ENCODE results near the gene FOXB2.
A peak's percentile ranks its signal among the peaks of the same experiment; 100 is the strongest.

The FOXB2 gene

DNA sequence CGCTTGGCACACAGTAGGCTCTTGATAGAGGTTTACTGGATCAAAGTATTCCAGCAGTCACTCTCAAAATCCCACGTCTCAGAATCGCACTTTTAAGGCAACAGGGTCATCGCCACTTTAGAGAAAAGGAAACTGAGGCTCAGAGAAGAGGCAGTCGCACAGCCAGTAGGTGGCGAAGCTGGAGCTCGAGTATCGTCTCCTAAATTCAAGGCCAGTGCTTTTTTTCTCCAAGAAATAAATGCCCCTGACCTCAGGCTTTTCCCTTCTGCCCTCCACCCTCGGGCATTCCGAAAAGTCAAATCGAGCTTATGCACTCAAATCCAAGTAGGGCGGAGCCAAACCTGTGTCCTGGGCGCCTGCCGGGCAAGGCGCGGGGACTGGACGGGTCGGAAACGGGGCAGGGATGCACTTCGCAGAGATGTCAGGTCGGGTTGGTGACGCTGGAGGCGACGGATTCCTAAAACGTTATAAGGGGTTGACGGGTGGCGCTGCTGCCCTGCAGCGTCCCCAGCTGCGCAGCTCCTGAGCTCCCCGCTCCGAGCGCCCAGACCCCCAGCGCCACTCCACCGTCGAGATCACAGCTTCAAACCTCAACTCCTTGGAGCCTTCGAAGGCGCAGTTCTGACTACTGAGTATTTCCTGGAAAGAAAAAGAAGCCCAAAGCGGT is 4.7 kb upstream of the FOXB2 start:
- DNase-seq (ENCODE audit: extremely low spot score) = peak; percentile 12
- ChIA-PET CTCF (interaction anchor here (1.0 to 2.1 kb wide), 2 partner anchors 11 to 205 kb away, joined by 3 to 6 read pairs; no protein-coding TSS in a partner anchor), POLR2A (no interaction called here)
- TF ChIP-seq, protein P1, sequence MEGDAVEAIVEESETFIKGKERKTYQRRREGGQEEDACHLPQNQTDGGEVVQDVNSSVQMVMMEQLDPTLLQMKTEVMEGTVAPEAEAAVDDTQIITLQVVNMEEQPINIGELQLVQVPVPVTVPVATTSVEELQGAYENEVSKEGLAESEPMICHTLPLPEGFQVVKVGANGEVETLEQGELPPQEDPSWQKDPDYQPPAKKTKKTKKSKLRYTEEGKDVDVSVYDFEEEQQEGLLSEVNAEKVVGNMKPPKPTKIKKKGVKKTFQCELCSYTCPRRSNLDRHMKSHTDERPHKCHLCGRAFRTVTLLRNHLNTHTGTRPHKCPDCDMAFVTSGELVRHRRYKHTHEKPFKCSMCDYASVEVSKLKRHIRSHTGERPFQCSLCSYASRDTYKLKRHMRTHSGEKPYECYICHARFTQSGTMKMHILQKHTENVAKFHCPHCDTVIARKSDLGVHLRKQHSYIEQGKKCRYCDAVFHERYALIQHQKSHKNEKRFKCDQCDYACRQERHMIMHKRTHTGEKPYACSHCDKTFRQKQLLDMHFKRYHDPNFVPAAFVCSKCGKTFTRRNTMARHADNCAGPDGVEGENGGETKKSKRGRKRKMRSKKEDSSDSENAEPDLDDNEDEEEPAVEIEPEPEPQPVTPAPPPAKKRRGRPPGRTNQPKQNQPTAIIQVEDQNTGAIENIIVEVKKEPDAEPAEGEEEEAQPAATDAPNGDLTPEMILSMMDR (IDR thresholded peaks at IDR 0.05; ENCODE audit: control extremely low read depth, extremely low read depth, low read depth, missing control alignments) = no peak

DNA sequence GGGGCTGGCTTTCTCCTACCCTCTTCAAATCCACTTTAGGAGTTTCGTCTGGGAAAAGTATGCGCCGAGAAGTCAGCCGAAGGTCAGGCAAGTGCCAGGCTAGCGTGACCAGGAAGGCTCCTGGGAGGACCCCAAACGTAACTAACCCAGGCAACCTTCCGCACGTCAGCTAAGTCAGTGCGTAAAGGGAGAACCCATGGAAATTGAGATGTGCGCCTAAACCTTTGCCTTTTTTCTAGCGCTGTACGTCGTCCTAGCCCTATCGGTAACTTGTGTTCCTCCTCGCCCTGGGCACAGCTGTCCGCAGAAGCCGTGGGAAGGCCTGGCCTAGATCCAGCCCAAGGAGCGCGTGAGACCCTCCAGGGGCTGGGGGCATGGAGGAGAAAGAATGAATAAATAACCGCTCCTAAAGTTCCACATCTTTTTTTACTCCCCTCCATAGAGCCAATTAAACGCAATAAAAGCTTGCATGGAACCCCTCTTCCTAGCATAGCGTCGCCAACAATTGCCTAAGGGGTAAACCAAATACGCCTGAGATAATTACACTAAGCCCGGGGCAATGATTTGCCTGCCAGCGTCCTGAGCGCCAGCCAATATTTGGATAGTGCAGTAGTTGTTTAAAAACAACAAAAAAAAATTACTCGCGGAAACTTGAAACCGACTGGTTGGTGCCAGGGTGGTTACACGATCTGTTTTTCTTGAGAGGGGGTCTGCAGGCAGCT is 4.0 kb upstream of the FOXB2 start:
- peak; percentile 20 for DNase-seq (ENCODE audit: extremely low spot score)
- TF ChIP-seq, protein P1 (IDR thresholded peaks at IDR 0.05; ENCODE audit: control extremely low read depth, extremely low read depth, low read depth, missing control alignments) = no peak
- CTCF ChIA-PET = interaction anchor here (1.0 kb wide), 1 partner anchor 10 kb away, joined by 3 read pairs; no protein-coding TSS in a partner anchor
- POLR2A ChIA-PET = no interaction called here

DNA sequence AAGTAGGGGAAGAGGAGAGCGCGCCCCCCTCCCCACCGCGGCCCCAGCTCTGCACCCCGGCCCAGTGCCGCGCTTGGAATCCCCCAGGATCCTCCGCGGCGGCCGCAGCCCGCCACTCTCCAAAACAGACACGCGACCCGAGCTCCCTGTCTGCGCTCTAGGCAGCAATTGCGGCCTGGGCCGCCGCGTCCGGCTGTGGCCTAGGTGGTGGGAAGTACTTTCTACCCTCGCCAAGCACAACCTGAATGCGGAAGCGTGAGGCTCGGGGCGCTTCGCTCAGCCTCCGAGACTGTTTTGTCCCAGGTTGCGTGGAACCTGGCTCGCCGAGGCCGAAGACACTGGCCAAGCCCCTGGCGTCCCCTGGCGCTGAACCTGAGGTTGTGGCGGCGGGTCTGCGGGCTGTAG is 3.3 kb upstream of the FOXB2 start:
- ChIA-PET POLR2A (no interaction called here), CTCF (no interaction called here)
- TF ChIP-seq, protein P1 (IDR thresholded peaks at IDR 0.05; ENCODE audit: control extremely low read depth, extremely low read depth, low read depth, missing control alignments) = no peak
- DNase-seq (ENCODE audit: extremely low spot score) = no peak

DNA sequence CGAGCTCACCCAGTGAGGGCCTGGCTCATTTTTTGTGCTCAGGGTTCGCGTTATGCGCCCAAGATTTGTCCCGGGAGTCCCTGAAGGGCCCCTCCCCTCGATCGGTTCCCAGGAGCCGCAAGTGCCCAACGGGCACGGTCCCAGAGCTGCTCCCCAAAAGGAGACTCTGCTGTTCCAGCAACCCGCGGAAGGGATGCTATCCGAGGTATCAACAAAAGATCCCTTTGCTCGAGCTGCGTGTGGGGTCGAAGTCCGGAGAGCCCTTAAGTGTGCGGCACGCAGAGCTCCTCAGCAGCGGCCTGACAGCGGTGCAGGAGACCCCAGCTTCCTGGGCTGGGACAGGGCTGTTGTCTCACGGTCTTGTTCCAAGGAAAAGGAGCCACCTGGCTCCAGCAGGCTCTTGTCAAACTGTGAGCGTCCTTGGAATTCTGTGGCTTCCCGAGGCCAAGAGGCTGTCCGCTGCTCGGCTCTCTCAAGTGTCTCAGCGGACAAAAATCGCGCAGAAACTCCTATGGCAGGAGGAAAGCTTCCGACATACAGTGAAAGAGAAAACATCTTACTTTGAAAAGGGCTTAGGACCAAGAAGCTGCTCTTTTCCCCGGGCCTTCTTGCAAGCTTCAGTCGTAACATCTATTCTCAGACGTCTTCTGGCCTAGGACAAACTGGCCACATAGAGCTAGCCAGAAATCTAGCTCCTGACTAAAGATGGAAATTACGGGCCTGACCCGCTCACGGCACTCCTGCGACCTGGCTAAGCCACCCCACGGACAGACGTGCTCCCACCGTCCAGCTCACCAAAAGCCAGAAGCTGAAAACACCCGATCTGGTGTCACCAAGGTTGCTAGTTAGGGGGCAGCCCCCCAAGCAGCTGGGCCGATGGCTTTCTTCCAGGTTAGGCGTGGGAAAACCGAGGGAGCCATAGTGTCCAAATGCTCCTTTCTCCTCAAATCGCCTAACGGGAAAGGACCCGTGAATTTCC is 2.6 kb upstream of the FOXB2 start:
- POLR2A ChIA-PET = no interaction called here
- DNase-seq (ENCODE audit: extremely low spot score) = peak; percentile 29
- TF ChIP-seq, protein P1 (IDR thresholded peaks at IDR 0.05; ENCODE audit: control extremely low read depth, extremely low read depth, low read depth, missing control alignments) = no peak
- CTCF ChIA-PET = interaction anchor here (1.0 kb wide), 1 partner anchor 95 kb away, joined by 3 read pairs; no protein-coding TSS in a partner anchor

DNA sequence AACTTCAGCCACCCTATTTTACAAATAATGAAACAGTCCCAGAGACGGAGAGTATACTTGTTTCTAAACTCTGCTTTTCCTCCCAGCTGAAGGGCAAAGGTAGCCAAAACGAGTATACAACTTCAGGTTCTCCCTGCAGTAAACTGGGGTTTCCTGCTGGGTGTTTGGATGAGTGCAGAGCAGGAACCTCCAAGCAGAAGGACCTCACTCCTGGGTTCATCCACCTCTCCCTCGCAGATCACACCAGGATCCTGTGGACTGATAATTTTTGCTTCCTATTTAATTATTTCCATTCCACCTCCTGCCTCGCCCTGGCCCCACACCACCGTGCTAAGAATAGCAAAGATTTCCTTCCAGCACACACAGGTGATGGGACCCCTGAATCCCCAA is 2.0 kb upstream of the FOXB2 start:
- POLR2A ChIA-PET = no interaction called here

More for the DNA sequence above, 2.0 kb upstream of the FOXB2 start:
- DNase-seq (ENCODE audit: extremely low spot score) = peak; percentile 11
- TF ChIP-seq, protein P1 (IDR thresholded peaks at IDR 0.05; ENCODE audit: control extremely low read depth, extremely low read depth, low read depth, missing control alignments) = no peak
- CTCF ChIA-PET = interaction anchor here (1.0 kb wide), 1 partner anchor 94 kb away, joined by 3 read pairs; no protein-coding TSS in a partner anchor

All from GM10248 (cell line).